HG03103 (cell line): ENCODE data around the gene CTNNAL1.
"Not testable (repeated sequence)": the region's sequence is repeated elsewhere in the genome, so short reads cannot be mapped to it uniquely, and the experiment has no call there.

Source experiments
- ATAC-seq: cut with Tn5 transposase; IDR thresholded peaks from one replicate; pipeline ENCODE4 v1.9.1; 2021; ENCODE audit warnings: low read depth; ENCODE audit not compliant: unreplicated experiment

Gene CTNNAL1, protein sequence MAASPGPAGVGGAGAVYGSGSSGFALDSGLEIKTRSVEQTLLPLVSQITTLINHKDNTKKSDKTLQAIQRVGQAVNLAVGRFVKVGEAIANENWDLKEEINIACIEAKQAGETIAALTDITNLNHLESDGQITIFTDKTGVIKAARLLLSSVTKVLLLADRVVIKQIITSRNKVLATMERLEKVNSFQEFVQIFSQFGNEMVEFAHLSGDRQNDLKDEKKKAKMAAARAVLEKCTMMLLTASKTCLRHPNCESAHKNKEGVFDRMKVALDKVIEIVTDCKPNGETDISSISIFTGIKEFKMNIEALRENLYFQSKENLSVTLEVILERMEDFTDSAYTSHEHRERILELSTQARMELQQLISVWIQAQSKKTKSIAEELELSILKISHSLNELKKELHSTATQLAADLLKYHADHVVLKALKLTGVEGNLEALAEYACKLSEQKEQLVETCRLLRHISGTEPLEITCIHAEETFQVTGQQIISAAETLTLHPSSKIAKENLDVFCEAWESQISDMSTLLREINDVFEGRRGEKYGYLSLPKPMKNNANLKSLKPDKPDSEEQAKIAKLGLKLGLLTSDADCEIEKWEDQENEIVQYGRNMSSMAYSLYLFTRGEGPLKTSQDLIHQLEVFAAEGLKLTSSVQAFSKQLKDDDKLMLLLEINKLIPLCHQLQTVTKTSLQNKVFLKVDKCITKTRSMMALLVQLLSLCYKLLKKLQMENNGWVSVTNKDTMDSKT

DNA sequence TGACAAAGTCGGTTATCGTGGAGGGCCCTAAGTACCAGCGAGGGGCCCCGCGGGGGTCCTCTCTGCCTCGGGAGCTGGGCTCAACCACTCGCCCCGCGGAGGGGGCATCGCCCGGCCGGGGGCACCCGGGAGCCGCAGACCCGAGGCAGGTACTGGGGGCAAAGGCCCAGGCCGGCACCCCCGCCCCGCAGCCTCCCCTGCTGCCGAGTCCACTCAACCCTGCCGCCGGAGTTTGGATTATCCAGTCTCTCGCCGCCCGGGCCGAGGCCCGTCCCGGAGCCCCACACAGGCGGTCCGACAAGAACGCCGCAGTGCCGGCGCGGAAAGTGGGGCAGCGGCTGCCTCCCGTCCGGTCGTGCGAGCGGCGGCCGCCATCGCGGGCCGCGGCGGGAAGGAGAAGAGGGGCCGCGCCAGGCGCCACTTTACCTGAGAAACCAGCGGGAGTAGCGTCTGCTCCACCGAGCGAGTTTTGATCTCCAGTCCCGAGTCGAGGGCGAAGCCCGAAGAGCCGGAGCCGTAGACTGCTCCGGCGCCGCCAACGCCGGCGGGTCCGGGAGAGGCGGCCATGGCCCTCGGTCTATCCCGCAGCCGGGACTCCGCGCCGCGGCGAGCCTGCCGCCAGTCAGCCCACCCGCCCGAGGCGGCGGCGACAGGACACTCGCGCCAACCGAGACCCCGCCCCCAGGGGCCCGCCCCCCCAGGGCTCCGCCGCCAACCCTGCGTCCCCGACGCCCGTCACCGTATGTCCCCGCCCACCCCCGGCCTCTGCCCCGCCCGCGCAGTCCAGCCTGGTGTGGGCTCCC is at the start of gene CTNNAL1:
Gene CTNNAL1 (minus strand): TSS at position 624 of the 803 bp plus-strand sequence. CDS start 57 bp downstream, at position 567.
- peak; percentile 50 for ATAC-seq

DNA sequence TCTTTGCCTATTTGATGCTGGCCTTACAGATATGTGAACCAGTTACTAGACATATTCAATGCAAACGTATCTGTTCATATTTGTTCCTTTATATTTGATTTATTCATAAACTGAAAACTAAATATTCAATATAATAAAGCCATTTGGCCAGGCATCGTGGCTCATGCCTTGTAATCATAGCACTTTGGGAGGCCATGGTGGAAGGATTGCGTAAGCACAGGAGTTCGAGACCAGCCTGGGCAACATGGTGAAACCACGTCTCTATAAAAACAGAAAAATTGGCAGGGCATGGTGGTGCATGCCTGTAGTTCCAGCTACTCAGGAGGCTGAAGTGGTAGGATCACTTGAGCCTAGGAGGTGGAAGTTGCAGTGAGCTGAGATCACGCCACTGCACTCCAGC is 49.2 kb upstream of the CTNNAL1 start:
- ATAC-seq, result no peak

DNA sequence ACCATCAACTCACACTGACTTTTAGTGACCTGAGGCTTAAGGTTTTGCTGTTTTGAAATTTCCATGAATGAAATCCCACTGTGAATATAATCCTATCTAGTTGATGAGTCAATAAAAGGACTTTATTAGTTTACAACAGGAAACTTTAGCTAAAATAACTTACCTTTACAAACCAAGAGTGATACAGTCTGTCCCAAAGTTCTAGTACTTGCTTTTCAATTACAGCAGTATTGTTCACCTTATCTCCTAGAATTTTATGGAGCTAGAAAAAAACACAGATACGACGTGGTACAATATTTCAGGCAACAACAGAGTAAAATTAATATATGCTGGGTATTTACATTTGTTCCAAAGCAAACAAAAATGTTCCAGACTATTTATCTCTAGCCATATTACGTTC is 46.9 kb upstream of the CTNNAL1 start:
- no peak for ATAC-seq

DNA sequence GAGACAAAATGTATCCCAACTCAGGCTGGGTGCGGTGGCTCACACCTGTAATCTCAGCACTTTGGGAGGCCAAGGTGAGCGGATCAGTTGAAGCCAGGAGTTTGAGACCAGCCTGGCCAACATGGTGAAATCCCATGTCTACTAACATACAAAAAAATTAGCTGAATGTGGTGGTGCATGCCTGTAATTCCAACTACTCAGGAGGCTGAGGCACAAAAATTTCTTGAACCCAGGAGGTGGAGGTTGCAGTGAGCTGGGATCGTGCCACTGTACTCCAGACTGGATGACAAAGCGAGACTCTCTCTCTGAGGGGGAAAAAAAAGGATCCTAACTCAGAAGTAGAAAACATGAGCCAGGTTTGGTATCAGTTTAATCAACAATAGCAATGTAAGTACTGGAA is 39.8 kb upstream of the CTNNAL1 start:
- ATAC-seq, result not testable (repeated sequence)

DNA sequence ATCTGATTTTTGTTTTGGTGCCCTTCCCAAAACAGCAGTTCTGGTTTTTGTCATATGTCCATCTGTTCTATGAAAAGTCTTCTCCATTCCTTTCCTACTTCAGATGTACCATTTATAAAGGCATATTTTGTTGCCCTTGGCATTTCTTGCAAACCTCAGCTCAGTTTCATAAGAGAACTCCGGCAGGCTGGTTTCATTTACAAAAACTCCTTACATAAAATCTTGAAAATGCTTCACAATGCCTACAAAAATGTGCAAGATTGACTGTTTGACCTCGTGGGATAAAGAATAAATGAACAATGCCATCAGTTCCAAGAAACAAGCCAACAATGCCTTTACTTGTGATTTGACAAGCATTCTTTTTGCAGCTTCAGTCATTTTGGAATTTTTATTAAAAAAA is 39.1 kb upstream of the CTNNAL1 start:
- ATAC-seq, result no peak

DNA sequence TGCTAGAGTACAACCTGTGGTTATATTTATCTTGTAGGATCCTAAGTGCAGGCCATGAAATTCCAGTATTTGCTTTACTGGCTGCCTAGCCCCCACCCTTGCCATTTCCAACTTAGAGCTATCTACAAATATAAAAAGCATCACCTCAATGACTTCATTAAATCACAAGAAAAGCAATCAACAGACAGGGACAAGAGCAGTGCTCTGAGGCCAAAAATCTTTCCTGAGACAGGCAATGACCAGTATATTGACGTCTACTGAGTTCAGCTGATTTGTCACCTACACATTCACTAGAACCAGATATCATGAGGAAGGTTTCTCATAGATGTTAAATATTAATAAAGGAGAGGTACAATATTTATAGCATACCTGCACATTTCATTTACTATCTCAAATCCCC is 38.4 kb upstream of the CTNNAL1 start:
- ATAC-seq, result no peak

DNA sequence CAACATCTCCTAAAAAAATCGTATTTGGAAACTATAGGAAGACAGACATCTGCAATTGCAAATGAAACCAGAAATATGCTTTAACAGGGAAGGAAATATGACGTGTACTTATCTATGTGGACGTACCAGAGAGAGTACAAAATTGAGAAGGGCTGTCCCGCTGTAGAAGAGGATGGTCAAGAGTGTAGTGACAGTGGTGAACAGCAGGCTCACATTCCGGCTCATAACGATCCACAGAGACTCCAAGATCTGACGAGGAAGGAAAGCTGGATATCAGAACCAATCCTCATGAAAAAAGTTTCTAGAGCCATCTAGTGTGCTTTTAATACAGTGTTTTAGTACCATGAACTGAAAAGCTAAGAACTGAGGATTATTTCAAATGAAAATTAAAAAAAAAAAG is 37.1 kb upstream of the CTNNAL1 start:
- ATAC-seq, result no peak

DNA sequence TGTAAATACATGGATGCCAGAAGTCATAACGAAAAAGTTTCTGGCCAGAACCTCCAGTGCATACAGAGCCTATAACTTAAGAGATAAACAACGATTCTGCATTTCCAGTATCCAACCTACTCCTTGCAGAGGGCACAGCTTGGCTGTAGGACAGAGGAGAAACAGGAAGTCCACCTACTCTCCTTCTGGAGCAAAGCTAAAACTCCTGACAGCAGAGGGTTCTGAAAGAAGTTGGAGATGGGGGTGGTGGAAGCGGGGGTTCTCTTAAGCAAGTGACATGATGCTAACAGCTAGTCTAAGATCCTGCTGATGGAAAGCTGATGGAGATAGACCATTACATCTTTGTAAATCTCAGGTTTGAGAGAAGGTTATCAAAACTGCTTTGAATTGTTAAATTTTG is 35.5 kb upstream of the CTNNAL1 start:
- no peak for ATAC-seq

DNA sequence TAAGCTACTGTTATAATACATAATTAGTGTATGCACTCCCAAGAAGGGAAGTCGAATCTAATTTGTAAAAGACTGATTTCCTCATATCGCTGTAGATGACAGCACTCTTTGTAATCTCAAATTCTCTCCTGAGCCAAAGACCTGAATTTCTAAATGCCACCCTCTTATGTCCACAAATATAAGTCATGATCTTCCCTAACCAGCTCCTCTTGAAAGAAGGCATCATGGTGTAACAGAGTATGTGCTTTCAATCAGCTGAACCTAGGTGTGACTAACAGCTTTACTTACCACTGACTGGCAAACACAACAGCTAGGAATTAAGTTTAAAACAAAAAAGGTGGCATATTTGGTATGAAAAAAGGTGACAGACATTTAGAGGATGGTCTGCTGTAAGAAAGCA is 34.0 kb upstream of the CTNNAL1 start:
- ATAC-seq, result no peak

DNA sequence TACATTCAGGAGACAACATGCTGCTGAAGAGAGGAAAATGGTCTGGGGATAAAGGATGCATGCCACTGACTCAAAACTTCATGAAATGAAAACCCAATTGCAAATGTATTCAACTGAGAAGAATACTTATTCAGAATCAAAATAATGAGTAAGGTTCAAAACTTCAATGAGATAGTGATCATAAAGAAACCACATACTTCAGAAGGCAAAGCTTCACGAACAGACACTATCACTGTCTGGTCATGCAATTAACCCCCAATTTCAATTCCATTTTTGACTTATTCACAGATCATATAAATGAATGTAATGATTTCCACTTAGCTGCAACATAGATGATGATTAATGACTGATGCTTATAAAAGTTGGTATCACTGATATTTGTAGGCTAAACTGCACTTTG is 33.0 kb upstream of the CTNNAL1 start:
- ATAC-seq, result no peak

DNA sequence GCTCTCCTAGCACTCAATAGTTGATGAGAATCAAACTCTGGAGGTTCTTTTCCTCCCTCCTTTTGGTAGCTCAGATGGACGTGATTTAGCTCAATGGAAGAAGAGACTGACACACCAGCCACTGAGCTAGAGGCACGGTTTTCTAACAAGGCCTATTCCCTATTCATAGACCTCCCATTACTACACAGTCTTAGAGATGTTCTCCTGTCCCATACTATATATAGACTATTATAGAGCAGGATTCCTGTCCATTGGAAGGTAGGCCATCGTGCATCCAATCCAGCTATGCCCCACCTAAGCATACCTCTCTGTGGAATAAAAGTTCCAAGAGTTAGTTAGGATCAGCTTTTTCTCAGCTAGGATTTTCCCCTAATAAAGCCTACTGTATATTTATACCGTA is 30.3 kb upstream of the CTNNAL1 start:
- no peak for ATAC-seq

DNA sequence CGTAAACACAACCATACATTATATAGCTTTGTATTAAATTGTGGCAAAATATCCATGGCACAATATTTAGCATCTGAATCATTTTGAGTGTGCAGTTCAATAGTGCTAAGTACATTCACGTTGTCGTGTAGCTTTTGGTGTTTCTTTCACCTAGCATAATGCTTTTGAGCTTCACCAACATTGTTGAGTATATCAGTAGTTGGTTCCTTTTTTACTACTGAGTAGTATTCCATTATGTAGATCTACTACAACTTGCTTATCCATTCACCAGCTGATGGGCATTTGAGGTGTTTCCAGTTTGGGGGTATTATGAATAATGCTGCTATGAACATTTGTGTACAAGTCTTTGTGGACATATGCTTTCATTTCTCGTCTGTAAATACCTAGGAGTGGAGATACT is 27.3 kb upstream of the CTNNAL1 start:
- no peak for ATAC-seq

DNA sequence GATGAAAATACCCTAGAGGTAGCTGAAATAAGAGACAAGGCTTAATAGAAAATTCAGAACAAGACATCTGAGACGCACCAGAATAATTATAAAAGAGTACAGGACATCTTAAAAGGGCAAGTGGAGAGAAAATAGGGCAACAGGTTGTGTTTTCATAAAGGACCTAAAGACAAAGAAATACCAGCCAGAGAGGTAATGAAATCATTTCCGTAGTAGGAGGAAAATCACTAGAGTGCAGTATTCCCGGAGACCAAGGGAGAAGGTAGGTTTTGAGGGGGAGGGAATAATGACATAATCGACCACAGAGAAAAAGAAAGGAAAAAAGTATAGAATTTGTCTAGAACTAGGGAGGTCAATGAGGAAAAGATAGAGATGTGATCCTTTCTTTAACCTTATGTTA is 26.2 kb upstream of the CTNNAL1 start:
- ATAC-seq, result no peak

DNA sequence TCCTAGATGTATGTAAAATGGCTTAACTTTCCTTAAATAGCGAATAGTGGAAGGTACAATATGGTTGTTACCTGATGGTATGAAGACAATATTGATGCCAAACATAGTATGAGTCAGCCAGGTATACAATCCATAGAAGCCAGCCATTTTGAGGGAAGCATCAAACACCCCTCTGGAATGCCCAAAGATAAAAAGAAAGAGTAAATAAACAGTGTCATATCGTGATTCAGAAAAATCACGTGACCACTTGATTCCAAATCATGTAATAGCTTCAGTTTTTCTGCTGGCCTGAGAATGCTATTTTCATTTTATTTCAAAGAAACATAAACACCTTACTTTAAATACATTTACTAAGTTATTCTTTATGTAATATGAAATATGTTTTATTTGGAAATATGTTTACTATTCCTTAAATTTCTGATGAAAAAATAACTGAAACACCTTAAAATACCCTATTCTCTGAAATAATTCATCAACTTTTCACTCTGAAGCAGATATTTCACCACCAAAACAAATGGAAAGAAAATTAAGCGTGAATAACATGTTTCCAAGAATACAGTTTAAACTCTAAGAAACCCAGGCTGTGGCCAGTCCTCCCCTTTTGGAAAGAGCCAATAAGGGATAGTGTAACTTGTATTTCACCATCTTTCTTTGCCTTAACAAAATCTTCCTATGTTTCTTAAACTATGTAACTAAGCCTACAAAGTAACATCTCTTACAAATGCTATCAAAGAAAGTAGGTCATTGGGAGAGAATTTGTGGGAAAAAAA is 24.8 kb upstream of the CTNNAL1 start:
- no peak for ATAC-seq

DNA sequence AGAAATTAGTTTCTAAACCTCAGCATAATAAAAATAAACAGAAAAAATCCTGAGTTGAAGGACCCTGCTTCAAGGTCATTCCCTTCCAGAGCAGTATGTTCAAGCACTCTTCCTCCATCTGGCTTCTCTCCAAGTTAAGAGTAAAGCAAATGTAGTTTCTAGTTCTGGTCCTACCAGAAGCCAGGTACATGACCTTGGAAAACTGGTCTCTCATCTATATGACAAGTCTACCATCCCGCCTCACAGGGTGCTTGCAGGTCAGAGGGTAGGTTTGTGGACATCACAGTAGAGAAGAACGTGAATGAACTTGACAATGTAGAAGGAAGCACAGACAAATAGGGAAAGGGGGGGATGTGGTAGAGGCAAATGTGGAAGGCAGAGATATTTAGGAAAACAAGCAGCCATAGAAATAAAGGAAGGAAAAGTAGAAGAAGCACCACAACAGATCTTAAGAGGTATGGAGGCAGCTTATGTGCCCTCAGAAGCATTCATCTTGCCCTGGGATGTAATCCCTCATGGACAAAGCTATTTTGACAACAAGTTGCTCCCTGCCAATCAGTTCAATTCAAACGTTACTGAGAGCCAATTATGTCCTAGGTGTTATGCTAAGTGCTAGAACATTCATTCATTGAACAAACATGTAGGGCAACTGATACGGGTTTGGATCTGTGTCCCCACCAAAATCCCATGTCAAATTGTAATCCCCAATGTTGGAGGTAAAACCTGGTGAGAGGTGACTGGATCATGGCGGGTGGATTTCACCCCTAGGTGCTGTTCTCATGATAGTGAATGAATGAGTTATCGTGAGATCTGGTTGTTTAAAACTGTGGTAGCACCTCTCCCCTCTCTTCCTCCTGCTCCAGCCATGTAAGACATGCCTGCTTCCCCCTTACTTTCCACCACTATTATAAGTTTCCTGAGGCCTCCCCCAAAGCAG is 23.7 kb upstream of the CTNNAL1 start:
- no peak for ATAC-seq

DNA sequence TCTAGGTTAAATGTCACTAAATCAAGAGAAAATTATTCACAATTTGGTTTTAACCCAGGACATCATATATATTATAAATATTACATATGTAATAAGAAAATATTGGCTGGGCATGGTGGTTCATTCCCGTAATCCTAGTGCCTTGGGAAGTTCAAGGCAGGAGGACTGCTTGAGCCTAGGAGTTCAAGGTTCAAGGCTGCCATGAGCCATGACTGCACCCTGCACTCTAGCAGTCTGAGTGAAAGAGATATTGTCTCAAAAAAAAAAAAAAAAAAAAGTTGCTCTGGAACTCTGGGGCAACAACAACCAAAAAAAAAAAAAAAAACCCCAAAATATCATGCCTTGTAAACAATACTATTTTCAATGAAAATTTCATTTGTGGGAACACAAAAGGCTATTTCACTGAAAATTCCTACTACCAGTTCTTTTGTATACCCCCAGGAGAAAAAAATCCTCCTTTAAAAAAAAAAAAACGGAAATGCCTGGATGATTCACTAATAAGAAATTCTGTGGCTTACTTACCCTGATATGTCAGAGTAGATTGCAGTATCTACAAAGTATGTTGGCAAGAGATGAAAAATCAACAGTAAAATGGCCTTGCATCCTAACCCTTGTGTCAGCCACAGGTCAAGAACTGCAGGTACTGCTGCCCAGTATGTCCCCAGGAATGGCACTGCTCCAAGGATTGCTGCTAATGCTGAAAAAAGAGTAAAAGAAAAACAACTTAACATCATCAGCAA is 22.6 kb upstream of the CTNNAL1 start:
- ATAC-seq, result no peak

DNA sequence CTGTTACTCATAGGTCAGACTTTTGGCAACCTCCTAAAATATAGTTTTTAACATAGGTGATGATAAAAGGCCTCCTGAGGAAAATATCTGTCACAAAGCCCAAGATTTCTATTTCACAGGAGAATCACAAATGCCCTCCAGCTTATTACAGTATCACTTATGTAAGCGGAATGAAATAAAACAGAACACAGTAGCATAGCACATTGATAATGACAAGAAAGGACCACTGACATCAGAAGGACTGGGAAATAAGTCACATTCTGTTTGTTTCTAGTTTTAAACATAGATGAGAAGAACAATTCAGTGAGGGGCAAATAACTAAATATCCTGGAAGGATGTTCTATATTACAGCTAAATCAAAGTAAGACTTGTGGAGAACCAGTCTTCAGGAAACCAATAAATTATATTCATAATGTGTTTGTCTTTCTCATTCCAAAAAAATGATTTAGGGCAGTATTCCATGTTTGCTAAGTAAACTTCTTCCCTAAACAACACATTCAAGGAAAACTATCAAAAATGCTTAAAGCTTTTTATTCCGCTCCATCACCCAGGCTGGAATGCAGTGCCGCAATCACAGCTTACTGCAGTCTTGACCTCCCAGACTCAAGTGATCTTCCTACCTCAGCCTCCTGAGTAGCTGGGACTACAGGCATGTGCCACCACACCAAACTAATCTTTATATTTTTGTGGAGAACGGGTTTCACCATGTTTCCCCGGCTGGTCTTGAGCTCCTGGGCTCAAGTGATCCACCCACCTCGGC is 20.8 kb upstream of the CTNNAL1 start:
- no peak for ATAC-seq

DNA sequence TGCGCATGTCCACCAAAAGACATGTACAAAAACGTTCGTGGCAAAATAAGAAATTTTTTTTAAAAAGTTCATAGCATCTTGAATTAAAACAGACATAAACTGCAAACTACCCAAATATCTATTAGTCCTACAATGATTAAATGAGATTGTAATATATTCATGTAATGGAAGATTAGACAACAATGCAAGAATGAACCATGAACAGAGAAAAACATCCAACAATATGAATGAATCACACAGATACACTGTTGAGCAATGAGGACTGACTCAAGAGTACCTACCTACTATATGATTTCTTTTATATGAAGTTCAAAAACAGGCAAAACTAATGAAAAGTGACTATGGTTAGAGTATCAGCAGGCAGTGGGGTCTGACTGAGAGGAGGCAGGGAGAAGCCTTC is 17.9 kb upstream of the CTNNAL1 start:
- ATAC-seq, result no peak
